ENCODE measurements around the gene EXOC4.

The EXOC4 gene

DNA sequence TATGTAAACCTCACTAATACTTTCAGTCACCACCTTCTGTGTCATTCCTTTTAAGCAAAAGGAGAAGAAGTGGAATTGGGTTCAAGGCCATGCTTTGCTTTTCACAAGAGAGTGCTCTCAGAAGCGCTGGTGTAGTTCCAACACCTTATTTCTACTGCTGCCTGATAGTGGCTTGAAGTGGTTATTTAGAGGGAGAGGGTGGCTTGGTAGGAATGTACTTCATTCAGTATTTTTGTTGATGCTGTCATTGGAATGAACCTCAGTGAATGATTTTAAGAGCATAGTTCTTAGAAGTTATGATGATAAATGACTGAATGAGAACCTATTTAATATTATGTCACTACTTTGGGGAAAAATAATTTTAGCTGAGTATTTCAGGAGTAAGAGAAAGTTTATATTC is 396.7 kb downstream of the EXOC4 start:
- peaks cover 14% of the 10 kb centered on the region for H3K4me1 ChIP-seq (ENCODE audit: insufficient read depth, low read length)
- H3K36me3 ChIP-seq (ENCODE audit: insufficient read depth, low read length): no peaks in the 10 kb centered on the region
- no peaks in the 10 kb centered on the region for H3K27me3 ChIP-seq (ENCODE audit: insufficient read depth, low read length)
- H3K9ac ChIP-seq (ENCODE audit: low read depth, low read length): no peak overlapping the region
- 91% methylated on average over 1 of the region's 1 CpG for WGBS
- no peak overlapping the region for H3K27ac ChIP-seq (ENCODE audit: low read depth, low read length)
- no peak overlapping the region for H3K4me3 ChIP-seq (ENCODE audit: low read length)
- H3K9me3 ChIP-seq (ENCODE audit: insufficient read depth, low read depth, low read length): no peaks in the 10 kb centered on the region

DNA sequence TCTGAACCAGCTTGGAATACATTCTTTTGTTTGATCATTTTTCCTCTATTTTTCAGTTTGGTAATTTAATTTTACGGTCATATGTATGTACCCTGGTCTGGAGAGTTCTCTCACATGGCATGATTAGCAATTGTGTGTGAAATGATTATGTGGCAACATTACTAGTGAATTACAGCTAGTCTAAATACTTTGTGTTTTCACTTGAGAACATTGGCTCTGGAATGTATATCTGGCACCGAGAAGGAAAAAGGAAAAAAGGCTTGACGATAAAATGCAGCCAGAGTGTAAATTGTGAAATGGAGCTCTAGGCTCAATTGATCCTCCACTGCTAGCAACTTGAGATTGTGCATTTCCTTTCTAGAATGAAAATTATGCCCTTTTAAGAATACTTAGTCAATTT is 397.2 kb downstream of the EXOC4 start:
- H3K27me3 ChIP-seq (ENCODE audit: insufficient read depth, low read length): no peaks in the 10 kb centered on the region
- no peak overlapping the region for H3K9ac ChIP-seq (ENCODE audit: low read depth, low read length)
- H3K4me1 ChIP-seq (ENCODE audit: insufficient read depth, low read length): peaks cover 14% of the 10 kb centered on the region
- no peak overlapping the region for H3K27ac ChIP-seq (ENCODE audit: low read depth, low read length)
- no peak overlapping the region for H3K4me3 ChIP-seq (ENCODE audit: low read length)
- no peaks in the 10 kb centered on the region for H3K9me3 ChIP-seq (ENCODE audit: insufficient read depth, low read depth, low read length)
- H3K36me3 ChIP-seq (ENCODE audit: insufficient read depth, low read length): no peaks in the 10 kb centered on the region
- WGBS: 94% methylated on average over 3 of the region's 3 CpGs

DNA sequence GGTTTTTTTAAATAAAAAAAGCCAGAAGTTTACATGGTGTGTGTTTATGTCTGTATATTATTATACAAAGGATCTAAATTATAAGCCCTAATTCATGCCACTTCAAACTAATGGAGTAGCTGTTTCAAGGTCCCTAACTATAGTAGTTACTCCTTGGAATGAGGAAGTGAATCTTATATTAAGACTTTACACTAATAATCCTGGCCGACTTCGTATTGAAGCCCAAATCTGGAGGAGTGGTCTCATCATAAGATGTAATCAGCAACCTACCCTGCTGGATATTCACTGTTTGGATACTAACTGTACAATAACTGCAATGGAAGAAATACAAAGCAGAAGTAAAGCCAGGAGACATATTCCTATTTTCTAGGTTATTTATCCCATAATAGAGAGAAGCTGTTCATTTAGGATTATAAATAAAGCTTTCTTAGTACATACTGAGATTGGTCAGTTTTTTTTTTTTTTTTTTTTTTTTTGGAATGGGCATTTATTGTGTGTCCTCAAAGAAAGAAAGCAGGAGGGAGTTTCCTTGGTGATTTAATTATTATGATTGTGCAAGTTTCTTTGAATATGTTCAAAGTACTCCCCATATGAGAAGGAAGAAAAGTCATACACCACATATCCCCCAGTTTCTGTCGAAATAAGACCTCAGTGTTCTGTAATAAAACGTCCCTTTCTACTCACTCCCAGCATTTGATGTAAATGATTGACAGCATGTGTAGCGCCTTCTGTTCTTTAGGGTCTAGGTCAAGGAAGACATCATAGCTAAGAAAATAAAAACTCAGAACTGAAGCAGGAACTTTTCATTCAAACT is 397.8 kb downstream of the EXOC4 start:
- Histone ChIP-seq H3K4me3 (ENCODE audit: low read length) (no peak overlapping the region), H3K9me3 (ENCODE audit: insufficient read depth, low read depth, low read length) (no peaks in the 10 kb centered on the region), H3K27ac (ENCODE audit: low read depth, low read length) (no peak overlapping the region), H3K4me1 (ENCODE audit: insufficient read depth, low read length) (peaks cover 14% of the 10 kb centered on the region), H3K9ac (ENCODE audit: low read depth, low read length) (no peak overlapping the region), H3K27me3 (ENCODE audit: insufficient read depth, low read length) (no peaks in the 10 kb centered on the region), H3K36me3 (ENCODE audit: insufficient read depth, low read length) (no peaks in the 10 kb centered on the region)
- whole genome bisulfite sequencing: 97% methylated on average over 5 of the region's 5 CpGs

DNA sequence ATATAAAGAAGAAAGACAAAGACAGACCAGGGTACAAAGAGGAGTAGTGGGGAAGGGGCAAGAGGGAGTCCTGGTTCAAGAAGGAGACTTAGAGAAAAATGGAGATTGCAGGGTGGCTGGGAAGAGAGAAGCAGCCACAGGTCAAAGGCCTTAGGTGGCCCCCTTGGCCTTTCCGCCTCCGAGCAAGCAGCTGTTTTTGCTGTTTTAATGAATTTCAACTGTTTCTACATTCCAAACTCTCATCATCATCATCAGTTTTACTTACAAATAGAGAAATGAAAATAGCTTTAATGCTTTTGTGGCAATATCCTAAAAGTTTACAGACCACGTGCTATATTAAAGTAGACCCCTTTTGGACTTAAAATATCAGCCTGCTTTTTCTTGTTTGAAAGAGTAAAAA is 399.7 kb downstream of the EXOC4 start:
- H3K4me3 ChIP-seq (ENCODE audit: low read length): no peak overlapping the region
- H3K9ac ChIP-seq (ENCODE audit: low read depth, low read length): no peak overlapping the region
- H3K4me1 ChIP-seq (ENCODE audit: insufficient read depth, low read length): peaks cover 4% of the 10 kb centered on the region; the same call in 1 of the 2 replicates
- no peaks in the 10 kb centered on the region for H3K36me3 ChIP-seq (ENCODE audit: insufficient read depth, low read length)
- no peaks in the 10 kb centered on the region for H3K9me3 ChIP-seq (ENCODE audit: insufficient read depth, low read depth, low read length)
- no peaks in the 10 kb centered on the region for H3K27me3 ChIP-seq (ENCODE audit: insufficient read depth, low read length)
- H3K27ac ChIP-seq (ENCODE audit: low read depth, low read length): no peak overlapping the region
- WGBS: 100% methylated on average over 3 of the region's 3 CpGs

DNA sequence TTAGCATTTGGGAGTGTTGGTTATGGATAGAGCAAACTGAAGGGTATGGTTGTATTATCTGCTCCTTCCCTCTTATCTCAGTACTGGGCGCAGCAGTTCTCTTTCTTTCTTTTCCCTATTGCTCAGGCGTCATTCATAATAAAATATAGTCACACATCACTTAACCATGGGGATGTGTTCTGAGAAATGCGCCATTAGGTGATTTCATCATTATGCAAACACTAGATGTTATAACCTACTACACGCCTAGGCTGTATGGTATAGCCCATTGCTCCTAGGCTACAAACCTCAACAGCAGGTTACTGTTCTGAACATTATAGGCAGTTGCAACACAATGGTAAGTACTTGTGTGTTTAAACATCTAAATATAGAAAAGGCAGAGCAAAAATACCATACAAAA is 401.7 kb downstream of the EXOC4 start:
- peaks cover 4% of the 10 kb centered on the region; the same call in 1 of the 2 replicates for H3K4me1 ChIP-seq (ENCODE audit: insufficient read depth, low read length)
- H3K36me3 ChIP-seq (ENCODE audit: insufficient read depth, low read length): no peaks in the 10 kb centered on the region
- H3K27me3 ChIP-seq (ENCODE audit: insufficient read depth, low read length): no peaks in the 10 kb centered on the region
- H3K9ac ChIP-seq (ENCODE audit: low read depth, low read length): no peak overlapping the region
- no peak overlapping the region for H3K27ac ChIP-seq (ENCODE audit: low read depth, low read length)
- H3K4me3 ChIP-seq (ENCODE audit: low read length): no peak overlapping the region
- WGBS: 97% methylated on average over 4 of the region's 4 CpGs
- no peaks in the 10 kb centered on the region for H3K9me3 ChIP-seq (ENCODE audit: insufficient read depth, low read depth, low read length)

DNA sequence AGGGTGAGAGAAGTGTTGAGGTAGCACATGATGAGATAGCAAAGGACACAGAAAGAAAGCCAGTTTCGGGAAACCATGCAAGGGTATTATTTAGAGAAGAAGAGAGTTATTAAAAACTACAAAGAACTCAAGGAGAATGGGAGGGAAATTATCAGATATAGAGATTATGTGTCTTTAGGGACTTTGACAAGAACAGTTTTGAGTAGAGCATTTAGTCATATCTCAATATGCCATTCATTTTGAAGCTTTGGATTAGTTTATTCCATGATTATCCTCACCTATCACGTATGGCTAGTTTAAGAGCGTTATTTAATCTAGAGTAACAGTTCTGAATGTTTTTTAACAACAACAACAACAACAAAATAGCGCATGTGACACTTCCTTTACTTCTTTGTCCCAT is 409.4 kb downstream of the EXOC4 start:
- 97% methylated on average over 2 of the region's 4 CpGs for WGBS
- H3K4me3 ChIP-seq (ENCODE audit: low read length): no peak overlapping the region
- H3K27ac ChIP-seq (ENCODE audit: low read depth, low read length): no peak overlapping the region
- H3K27me3 ChIP-seq (ENCODE audit: insufficient read depth, low read length): no peaks in the 10 kb centered on the region
- peaks cover 3% of the 10 kb centered on the region; the same call in 1 of the 2 replicates for H3K4me1 ChIP-seq (ENCODE audit: insufficient read depth, low read length)
- H3K9ac ChIP-seq (ENCODE audit: low read depth, low read length): no peak overlapping the region
- no peaks in the 10 kb centered on the region for H3K36me3 ChIP-seq (ENCODE audit: insufficient read depth, low read length)
- H3K9me3 ChIP-seq (ENCODE audit: insufficient read depth, low read depth, low read length): no peaks in the 10 kb centered on the region

DNA sequence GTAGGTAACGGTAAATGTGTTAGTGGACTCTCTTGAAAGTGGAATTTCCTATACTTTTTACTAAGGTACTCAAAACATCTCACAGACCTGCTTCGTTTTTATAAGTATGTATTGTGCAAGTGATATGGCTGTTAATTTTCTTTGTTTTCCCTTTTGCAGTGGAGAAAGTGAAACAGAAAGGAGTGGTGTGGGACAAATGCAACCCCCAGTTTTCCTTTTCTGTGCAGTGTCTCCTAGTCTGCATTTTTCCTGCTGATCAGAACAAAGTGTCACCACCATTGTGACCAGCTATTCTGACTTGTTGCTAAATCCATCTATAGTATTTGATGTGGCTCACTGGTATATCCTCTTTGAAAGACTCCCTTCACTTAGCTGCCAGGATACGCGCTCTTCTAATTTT is 410.0 kb downstream of the EXOC4 start:
- H3K9me3 ChIP-seq (ENCODE audit: insufficient read depth, low read depth, low read length): no peaks in the 10 kb centered on the region
- no peak overlapping the region for H3K9ac ChIP-seq (ENCODE audit: low read depth, low read length)
- peaks cover 3% of the 10 kb centered on the region; the same call in 1 of the 2 replicates for H3K4me1 ChIP-seq (ENCODE audit: insufficient read depth, low read length)
- 97% methylated on average over 3 of the region's 4 CpGs for WGBS
- no peaks in the 10 kb centered on the region for H3K27me3 ChIP-seq (ENCODE audit: insufficient read depth, low read length)
- no peaks in the 10 kb centered on the region for H3K36me3 ChIP-seq (ENCODE audit: insufficient read depth, low read length)
- H3K4me3 ChIP-seq (ENCODE audit: low read length): no peak overlapping the region
- no peak overlapping the region for H3K27ac ChIP-seq (ENCODE audit: low read depth, low read length)

DNA sequence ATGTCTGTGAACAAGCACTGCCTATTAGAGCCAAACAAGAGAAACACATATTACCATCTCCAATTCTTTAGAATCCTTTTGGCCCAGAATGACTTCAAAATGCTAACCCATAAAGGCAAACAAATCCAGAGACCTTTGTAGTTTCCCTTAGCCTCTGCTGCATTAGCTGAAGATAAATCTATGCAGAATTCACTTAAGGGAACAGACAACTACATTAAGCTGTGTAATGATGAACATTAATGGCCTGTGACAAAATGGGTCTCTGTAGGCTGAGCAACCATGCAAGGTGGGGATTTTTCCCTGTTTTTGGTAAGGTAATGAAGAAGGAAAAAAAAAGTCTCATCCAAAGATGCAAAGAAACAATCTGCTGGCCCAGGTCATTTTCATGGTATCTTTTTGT is 411.6 kb downstream of the EXOC4 start:
- H3K9me3 ChIP-seq (ENCODE audit: insufficient read depth, low read depth, low read length): no peaks in the 10 kb centered on the region
- H3K9ac ChIP-seq (ENCODE audit: low read depth, low read length): no peak overlapping the region
- H3K36me3 ChIP-seq (ENCODE audit: insufficient read depth, low read length): no peaks in the 10 kb centered on the region
- H3K27ac ChIP-seq (ENCODE audit: low read depth, low read length): no peak overlapping the region
- no peaks in the 10 kb centered on the region for H3K27me3 ChIP-seq (ENCODE audit: insufficient read depth, low read length)
- peaks cover 3% of the 10 kb centered on the region; the same call in 1 of the 2 replicates for H3K4me1 ChIP-seq (ENCODE audit: insufficient read depth, low read length)
- H3K4me3 ChIP-seq (ENCODE audit: low read length): no peak overlapping the region

DNA sequence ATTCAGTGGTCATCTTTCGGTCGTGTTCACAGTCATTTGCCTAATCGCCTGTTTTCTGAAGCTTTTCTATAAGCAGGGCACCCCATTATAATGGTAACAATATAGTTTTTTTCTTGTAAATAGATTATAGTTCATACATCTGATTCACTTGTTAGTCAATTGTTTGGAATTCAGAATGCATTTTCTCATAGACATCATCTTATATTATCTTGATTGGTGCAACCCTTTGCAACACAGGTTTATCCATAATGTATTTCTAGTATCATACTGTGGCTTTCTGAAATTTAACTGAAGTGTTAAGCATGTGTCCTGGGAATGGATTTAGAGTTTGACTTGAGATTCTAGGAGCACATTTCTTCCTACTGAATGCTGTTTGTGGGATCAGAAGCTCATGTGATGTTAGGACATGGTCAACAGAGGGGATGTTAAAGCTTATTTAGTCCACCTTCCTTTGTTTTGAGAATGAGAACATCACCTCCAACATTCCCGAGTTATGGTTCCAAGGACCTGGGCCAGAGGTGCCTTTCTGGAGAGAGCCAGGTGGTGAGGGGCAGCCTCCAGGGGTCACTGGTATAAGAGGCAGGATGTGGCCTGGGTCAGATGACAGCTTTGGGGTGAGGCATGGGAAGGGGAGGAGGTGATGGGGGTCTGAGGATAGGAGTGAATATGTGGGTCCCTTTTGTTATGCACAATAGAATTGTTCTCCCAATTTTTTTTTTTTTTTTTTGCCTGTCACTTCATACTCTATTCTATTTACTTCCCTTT is 415.6 kb downstream of the EXOC4 start:
- no peak overlapping the region for H3K4me3 ChIP-seq (ENCODE audit: low read length)
- no peaks in the 10 kb centered on the region for H3K27me3 ChIP-seq (ENCODE audit: insufficient read depth, low read length)
- whole genome bisulfite sequencing: 93% methylated on average over 4 of the region's 4 CpGs
- H3K36me3 ChIP-seq (ENCODE audit: insufficient read depth, low read length): no peaks in the 10 kb centered on the region
- H3K9ac ChIP-seq (ENCODE audit: low read depth, low read length): no peak overlapping the region
- 0 out of 2 replicates have a peak, but pooled peaks cover 10% of the 10 kb centered on the region for H3K4me1 ChIP-seq (ENCODE audit: insufficient read depth, low read length)
- H3K27ac ChIP-seq (ENCODE audit: low read depth, low read length): no peak overlapping the region
- H3K9me3 ChIP-seq (ENCODE audit: insufficient read depth, low read depth, low read length): no peaks in the 10 kb centered on the region

DNA sequence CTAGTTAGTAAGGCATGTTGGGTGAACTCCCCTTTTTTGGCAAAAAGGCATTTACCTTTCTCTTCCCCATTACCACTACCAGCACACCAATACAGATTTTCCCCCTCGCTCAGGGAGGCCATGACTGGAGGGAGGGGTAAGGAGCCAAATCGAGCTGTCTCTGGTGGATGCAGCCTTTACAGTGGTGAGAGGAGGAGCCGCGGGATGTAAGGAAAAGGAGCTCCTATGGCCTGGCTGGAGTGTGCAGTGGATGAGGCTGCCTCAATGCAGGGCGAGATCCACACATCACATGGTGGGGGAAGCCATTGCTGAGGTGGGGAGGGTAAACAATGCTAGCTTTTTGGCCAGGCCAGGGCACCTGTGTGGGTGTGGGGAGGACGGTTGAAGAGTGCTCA is 416.2 kb downstream of the EXOC4 start:
- Histone ChIP-seq H3K27ac (ENCODE audit: low read depth, low read length) (no peak overlapping the region), H3K36me3 (ENCODE audit: insufficient read depth, low read length) (no peaks in the 10 kb centered on the region), H3K4me3 (ENCODE audit: low read length) (no peak overlapping the region), H3K9ac (ENCODE audit: low read depth, low read length) (no peak overlapping the region), H3K27me3 (ENCODE audit: insufficient read depth, low read length) (no peaks in the 10 kb centered on the region), H3K4me1 (ENCODE audit: insufficient read depth, low read length) (peaks cover 10% of the 10 kb centered on the region; the same call in 1 of the 2 replicates), H3K9me3 (ENCODE audit: insufficient read depth, low read depth, low read length) (no peaks in the 10 kb centered on the region)
- WGBS: 76% methylated on average over 5 of the region's 6 CpGs

DNA sequence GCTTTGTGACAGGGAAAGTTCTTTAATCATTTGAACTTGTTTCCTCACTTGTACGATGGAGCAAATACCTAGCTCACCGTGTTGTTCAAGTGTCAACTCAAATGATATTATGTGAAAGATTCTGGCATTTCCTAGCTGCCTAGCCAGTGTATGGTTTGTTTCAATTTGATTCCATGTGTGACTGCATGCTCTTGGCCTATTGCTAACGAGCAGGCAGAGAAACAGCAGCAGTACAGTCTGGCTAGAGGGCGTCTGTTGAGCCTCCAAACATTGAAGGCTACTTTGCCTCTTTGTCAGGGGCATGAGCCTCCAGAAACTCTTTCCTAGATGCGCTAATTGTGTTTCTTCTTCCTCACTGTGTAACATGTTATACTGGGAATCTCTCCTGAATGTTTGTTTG is 417.4 kb downstream of the EXOC4 start:
- H3K27me3 ChIP-seq (ENCODE audit: insufficient read depth, low read length): no peaks in the 10 kb centered on the region

More for the DNA sequence above, 417.4 kb downstream of the EXOC4 start:
- H3K9me3 ChIP-seq (ENCODE audit: insufficient read depth, low read depth, low read length): no peaks in the 10 kb centered on the region
- no peak overlapping the region for H3K9ac ChIP-seq (ENCODE audit: low read depth, low read length)
- no peak overlapping the region for H3K4me3 ChIP-seq (ENCODE audit: low read length)
- no peaks in the 10 kb centered on the region for H3K36me3 ChIP-seq (ENCODE audit: insufficient read depth, low read length)
- H3K27ac ChIP-seq (ENCODE audit: low read depth, low read length): no peak overlapping the region
- peaks cover 8% of the 10 kb centered on the region; the same call in 1 of the 2 replicates for H3K4me1 ChIP-seq (ENCODE audit: insufficient read depth, low read length)
- 89% methylated on average over 5 of the region's 5 CpGs for WGBS
